H1 (cell line): ENCODE measurements around the gene PIGX. TPM values are rescaled to one million over a fixed set of nuclear protein-coding genes. Genes with fewer than 3 reads are reported as not detected.

Source experiments
- BCL11A ChIP-seq, 2 experiments: IDR thresholded peaks; one replicate each; pipeline ENCODE4 v1.6.1; 2011; ENCODE audit warnings: low read depth in 2 of 2, low read length in 2 of 2, mild to moderate bottlenecking in 2 of 2
- CTCF ChIP-seq, 3 experiments: IDR thresholded peaks; 1 replicate in 2 of 3; 2 replicates in 1 of 3; pipeline versions ENCODE4 v1.5.1 to v1.6.1; 2011; ENCODE audit warnings: low read length in 3 of 3, mild to moderate bottlenecking in 3 of 3, inconsistent platforms in 2 of 3, low read depth in 1 of 3, moderate library complexity in 1 of 3; ENCODE audit not compliant: insufficient read depth in 1 of 3; ENCODE audit errors: control extremely low read depth in 1 of 3
- polyA plus RNA-seq, 7 experiments: library from polyadenylated mRNA; depleted of rRNA in 3 of 7; stranded (reverse) in 5 of 7; unstranded in 2 of 7; fragments of >200 nt in 5 of 7; fragments of 200-250 nt in 2 of 7; gene quantifications; 1 replicate in 5 of 7; 2 replicates in 1 of 7; 4 replicates in 1 of 7; pipeline versions ENCODE4 v1.2.1 to v1.2.3, GENCODE V29; 2011 to 2013; ENCODE audit warnings: missing spikeins in 2 of 7, mixed read lengths in 2 of 7
- total RNA-seq: library from RNA; stranded (reverse); fragmentation: NEBNext Ultra II Directional; extraction: Animal tissue kit (Norgen Biotek cat#: 25700); gene quantifications from 2 replicates; pipeline ENCODE4 v1.2.1, GENCODE V29; 2021
- TF ChIP-seq, protein P1 (sequence below): IDR thresholded peaks from 2 replicates; pipeline ENCODE4 v1.6.1; 2011; ENCODE audit warnings: low read length, improper control_type of control experiment

PIGX gene
- total and polyA plus RNA-seq, 2 of the 8 experiments (the other 6 are each of a cell fraction or from before 2014, with no cell fraction given): 7.0 to 14.9 TPM

DNA sequence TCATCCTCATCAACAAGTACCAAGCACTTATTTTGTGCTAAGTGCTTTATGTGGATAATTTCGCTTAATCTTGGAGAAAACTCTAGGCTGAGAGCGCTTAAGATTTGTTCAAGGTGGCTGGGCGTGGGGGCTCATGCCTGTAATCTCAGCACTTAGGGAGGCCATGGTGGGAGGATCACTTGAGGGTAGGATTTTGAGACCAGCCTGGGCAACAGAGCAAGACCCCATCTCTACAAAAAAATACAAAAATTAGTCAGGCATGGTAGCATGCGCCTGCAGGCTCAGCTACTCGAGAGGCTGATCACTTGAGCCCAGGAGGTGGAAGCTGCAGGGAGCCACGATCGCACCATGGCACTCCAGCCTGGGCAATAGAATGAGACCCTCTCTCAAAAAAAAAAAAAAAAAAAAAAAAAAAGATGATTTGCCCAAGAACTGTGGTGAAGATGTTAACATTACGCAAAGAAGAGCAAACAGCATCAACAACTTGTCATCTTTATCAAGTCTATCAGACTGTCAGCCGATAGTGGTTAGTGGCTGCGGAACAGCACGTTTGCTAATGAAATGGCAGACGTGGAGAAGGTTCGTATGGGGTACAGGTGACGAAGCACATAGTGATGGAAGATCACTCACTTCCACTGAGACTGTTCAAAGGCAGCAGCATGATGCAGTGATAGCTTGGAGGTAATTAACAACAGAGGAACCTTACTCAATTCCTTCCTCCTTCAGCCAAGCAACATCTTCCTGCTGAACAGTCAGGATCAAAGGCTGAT is 44.9 kb upstream of the PIGX start (continued):
- TF ChIP-seq BCL11A (IDR thresholded peaks at IDR 0.05; ENCODE audit: low read depth in 2 of 2, low read length in 2 of 2) (no peak), CTCF (IDR thresholded peaks at IDR 0.05; ENCODE audit: control extremely low read depth in 1 of 3, insufficient read depth in 1 of 3, low read depth in 1 of 3, low read length in 3 of 3) (no peak)
- TF ChIP-seq, protein P1, sequence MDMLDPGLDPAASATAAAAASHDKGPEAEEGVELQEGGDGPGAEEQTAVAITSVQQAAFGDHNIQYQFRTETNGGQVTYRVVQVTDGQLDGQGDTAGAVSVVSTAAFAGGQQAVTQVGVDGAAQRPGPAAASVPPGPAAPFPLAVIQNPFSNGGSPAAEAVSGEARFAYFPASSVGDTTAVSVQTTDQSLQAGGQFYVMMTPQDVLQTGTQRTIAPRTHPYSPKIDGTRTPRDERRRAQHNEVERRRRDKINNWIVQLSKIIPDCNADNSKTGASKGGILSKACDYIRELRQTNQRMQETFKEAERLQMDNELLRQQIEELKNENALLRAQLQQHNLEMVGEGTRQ: no peak
